Stimulated activated CD4-positive, alpha-beta T cell treated with anti-CD3 and anti-CD28 coated beads, Interleukin-15, amount 100 ng/mL, for 1 hour (primary cell): ENCODE measurements around the gene CTAGE15.
"Not testable (repeated sequence)": the region's sequence is repeated elsewhere in the genome, so short reads cannot be mapped to it uniquely, and the experiment has no call there.

ENCODE experiments used
- DNase-seq, 2 donors: peaks; one replicate each; pipeline ENCODE4 v3.0.0-alpha.2; 2020; ENCODE audit warnings: low read depth in 1 of 2, low spot score in 1 of 2

CTAGE15 gene, protein sequence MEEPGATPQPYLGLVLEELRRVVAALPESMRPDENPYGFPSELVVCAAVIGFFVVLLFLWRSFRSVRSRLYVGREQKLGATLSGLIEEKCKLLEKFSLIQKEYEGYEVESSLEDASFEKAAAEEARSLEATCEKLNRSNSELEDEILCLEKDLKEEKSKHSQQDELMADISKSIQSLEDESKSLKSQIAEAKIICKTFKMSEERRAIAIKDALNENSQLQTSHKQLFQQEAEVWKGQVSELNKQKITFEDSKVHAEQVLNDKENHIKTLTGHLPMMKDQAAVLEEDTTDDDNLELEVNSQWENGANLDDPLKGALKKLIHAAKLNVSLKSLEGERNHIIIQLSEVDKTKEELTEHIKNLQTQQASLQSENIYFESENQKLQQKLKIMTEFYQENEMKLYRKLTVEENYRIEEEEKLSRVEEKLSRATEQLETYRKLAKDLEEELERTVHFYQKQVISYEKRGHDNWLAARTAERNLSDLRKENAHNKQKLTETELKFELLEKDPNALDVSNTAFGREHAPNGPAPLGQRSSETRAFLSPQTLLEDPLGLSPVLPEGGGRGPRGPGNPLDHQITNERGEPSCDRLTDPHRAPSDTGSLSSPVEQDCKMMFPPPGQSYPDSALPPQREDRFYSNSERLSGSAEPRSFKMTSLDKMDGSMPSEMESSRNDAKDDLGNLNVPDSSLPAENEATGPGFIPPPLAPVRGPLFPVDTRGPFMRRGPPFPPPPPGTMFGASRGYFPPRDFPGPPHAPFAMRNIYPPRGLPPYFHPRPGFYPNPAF

GRCh38 chr7:143571501-143571900 is at the start of gene CTAGE15:
Gene CTAGE15, plus strand, starts transcription at chr7:143571801. Its CDS starts 17 bp downstream, at chr7:143571818.
- not testable (repeated sequence) for DNase-seq

DNA sequence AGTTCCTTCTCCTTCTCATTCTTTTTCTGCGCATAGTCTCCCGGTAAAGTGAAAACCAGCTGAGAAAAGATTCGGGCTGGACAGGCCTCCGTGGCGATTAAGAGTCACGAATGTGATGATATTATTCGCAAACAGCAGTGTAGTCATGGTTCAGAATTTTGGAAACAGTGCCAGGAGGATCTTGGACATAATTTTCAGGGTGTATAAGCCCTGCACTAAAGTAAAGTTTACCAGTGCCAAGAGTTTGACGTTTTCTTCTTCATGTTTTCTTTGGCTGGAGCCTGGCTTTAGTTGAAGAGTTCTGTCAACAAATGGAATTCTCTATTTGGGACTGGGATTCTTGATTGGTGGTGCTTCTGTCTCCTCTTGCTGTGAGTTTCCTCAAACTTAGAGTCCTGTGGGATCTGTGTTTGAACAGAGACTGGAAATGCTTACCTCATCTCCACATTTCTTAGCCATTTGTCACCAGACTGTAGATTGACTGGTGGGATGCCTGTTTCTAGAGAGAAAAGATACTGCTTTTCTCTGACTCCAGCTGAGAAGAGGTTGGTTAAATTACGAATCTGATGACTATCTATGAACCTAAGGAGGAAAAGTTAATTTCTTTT is 49.2 kb upstream of the CTAGE15 start:
- DNase-seq: not testable (repeated sequence)

DNA sequence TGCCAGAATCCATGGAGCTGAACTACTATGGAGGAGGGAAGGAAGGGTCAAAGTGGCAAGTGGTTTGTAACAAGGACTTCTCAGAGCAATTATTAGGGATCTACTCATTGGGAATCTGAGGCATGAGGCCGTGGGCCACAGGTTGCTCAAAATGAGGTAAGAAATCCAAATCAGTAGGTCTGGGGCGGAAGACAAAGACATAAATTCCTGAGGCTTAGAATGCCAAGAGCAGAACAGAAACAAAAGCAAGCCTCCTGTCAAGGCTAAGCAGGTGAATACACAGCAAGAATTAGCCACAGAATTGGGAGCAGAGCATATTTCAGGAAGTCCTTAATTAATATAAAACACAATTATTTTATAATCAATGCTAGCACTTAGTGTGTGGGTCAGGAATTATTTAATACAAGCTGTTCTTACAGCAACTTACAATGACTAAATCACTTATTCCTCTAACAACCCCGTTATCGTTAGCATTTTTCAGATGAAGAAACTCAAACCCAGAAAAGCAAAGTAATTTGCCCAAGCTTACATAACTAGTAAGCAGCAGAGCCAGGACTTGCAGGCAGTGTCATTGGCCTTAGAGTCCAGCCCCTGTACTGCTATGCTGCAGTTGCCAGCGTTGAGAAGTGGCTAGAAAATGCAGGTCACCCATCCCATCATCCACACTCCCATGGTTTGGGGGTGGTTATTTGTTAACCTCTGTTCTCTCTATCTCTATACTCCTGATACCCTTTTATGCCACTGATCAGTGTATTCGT is 40.3 kb upstream of the CTAGE15 start:
- not testable (repeated sequence) for DNase-seq

GRCh38 chr7:143531932-143532331 is 39.7 kb upstream of the CTAGE15 start:
- DNase-seq: not testable (repeated sequence)

DNA sequence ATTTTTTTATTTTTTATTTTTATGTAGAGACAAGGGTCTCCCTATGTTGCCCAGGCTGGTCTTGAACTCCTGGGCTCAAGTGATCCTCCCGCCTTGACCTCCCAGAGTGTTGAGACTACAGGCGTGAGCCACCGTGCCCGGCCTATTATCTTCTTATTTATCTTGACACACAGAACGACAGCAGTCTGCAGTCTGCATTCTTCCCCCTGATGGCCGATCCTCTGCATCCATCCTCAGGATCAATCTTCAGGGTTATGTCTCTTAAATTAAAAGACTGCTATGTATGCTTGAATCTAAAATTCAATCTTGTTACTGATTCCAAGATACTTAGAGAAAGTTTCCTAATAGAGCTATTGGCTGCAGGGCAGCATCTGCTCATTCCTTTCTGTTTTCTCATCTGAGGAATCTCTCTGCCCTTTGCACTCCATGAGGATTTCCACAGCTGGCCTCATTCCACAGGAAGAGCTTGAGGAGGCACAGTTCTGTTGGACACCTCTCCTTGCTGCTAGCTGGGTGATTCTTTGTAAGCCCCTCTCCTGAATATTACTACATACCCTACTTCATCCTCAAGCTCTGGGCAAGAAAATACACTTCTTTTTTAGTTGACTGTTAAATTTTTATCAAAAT is 38.3 kb upstream of the CTAGE15 start:
- DNase-seq: not testable (repeated sequence)

DNA sequence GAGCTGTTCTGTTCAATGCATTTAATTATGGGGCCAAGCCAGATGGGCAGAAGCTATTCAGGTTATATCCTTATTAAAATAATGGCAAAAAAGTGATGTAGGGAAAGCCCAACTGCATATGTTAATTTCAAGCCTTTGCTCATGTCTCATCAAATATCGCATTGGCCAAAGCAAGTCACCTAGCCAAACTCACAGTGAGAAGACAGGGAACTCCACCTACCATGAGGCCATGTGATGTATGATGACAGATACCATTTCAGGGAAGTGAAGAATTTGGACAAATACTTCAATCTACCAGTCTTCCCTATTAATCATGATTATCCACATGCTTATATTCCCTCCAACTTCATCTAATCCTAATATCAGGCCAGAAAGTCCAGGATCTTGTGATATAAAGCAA is 35.2 kb upstream of the CTAGE15 start:
- not testable (repeated sequence) for DNase-seq

DNA sequence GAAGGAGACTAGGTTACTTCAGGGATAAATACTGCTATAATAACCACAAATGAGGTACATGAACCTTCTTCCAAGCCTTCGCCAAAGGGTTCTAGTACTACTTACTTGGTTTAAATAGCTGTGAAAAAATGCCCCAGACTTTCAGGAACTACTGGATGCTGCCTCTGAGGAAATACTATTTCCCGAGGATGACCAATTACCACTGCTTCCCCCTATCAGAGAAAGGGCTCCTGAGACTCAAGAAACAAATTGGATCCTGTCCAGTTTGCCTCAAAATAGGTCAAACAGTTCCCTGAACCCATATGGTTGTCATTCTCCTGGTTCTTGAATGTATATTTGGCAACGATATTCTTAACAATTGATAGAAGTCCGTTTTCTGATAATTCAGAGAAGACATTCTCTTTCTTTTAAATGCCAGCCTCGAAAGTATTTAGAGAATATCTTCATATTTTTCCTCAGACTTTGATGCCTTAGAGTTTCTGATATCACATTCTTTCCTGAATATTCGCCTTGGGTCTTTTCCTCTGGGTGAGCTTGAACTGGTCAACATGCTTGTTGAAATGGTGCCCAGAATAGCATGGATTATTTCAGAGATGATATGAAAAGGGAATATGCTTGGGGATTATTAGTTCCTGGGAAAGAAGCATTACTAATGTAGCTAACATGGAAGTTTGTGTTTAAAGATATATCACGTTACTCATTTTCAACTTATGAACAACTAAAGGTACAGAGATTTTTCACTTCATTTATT is 28.1 kb upstream of the CTAGE15 start:
- not testable (repeated sequence) for DNase-seq

GRCh38 chr7:143555968-143556367 is 15.6 kb upstream of the CTAGE15 start:
- not testable (repeated sequence) for DNase-seq

- not testable (repeated sequence) for DNase-seq
These were observed 8.3 kb upstream of the CTAGE15 start for GRCh38 chr7:143563306-143563705.

DNA sequence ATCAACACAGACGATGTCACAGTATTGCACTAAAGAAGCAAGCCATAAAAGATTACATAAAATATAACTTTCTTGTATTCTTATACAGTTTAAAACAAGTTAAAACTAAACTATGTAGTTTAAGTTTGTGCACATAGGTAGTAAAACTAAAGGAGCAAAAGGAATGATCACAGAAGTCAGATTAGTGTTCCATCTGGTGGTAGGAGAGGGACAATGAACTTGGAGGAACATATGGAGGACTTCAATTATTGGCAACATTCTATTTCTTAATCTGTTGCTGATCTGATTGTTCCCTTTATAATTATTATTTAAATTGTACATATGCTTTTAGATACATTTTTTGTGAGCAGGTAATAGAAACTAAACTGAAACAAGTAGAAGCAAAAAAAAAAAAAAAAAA is 5.6 kb upstream of the CTAGE15 start:
- DNase-seq: not testable (repeated sequence)

DNA sequence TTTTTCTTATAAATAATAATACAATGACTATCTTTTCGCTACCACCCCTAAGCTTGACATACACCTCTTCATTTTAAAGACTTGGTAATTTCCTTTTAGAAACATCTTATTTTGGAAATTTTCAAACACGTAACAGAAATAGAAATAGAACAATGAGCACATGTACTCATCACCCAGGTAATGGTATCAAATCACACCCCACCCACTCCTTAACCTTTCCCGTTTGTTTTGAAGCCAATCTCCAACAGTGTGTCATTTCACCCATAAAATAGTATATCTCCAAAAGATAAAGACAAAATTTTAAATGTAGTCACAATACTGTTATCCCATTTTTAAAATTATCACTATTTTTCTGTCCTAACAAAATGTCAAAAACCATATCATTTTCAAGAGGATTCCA is 16.6 kb downstream of the CTAGE15 start:
- not testable (repeated sequence) for DNase-seq

- DNase-seq: not testable (repeated sequence)
These were observed 18.3 kb downstream of the CTAGE15 start for GRCh38 chr7:143589897-143590296.

- DNase-seq: not testable (repeated sequence)
These were observed 26.5 kb downstream of the CTAGE15 start for GRCh38 chr7:143598086-143598485.

GRCh38 chr7:143603549-143603948 is 31.9 kb downstream of the CTAGE15 start:
- not testable (repeated sequence) for DNase-seq

GRCh38 chr7:143606088-143606487 is 34.5 kb downstream of the CTAGE15 start:
- DNase-seq: not testable (repeated sequence)

GRCh38 chr7:143615545-143615944 is 43.9 kb downstream of the CTAGE15 start:
- not testable (repeated sequence) for DNase-seq

DNA sequence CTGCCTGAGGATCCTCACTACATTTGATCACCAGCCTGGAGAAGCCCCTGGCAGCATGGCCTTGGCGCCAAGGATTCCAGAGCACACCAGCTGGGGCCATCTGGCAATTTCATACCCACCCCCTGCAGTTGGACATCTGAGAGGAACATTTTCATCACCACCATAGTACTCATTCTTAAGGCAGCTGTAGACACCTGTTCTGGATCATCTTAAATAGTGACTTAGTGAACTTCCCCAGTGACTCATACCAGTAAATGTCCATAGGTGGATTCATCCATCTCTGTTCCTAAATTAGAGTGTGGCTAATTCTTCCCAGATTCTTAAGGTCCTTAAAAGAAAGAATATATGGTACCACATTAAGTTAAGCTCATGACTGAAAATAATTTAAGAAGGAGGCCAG is 45.6 kb downstream of the CTAGE15 start:
- not testable (repeated sequence) for DNase-seq

GRCh38 chr7:143620058-143620457 is 48.5 kb downstream of the CTAGE15 start:
- DNase-seq: peak in 1 of 2 donors; percentile 46

- DNase-seq: peak; percentile 62 to 64
These were observed 49.0 kb downstream of the CTAGE15 start, which contains the start of gene TCAF2 for GRCh38 chr7:143620646-143621045. Gene TCAF2, plus strand, starts transcription at chr7:143620974.
